H1 (cell line): ENCODE data around the gene TBCEL. TPM values are rescaled to one million over a fixed set of nuclear protein-coding genes. Genes with fewer than 3 reads are reported as not detected.

ENCODE experiments used
- CTCF ChIA-PET: fragments of 300-600 bp; sonication (Branson Sonifier 250); formaldehyde crosslinking; loops from one replicate; lab custom pipeline; 2021; ENCODE audit not compliant: partially characterized antibody; lab: Charles Lee
- POLR2A ChIA-PET: fragments of 300-600 bp; sonication (Branson Sonifier 250); formaldehyde crosslinking; loops from one replicate; lab custom pipeline; 2021; ENCODE audit warnings: inconsistent platforms; ENCODE audit not compliant: partially characterized antibody; lab: Charles Lee
- DNase-seq, 2 experiments: peaks; one replicate each; pipeline versions ENCODE4 v3.0.0 to v3.0.0-alpha.2; 2010 to 2022; ENCODE audit warnings: low spot score in 2 of 2, low read depth in 1 of 2, mixed read lengths in 1 of 2
- FAIRE-seq: peaks from 2 replicates; lab custom pipeline; 2011; peaks lifted over from hg19 to GRCh38; lab: Jason Lieb, UNC
- H2AFZ ChIP-seq: 2 replicates; pipeline ENCODE4 v1.8.1; 2012; ENCODE audit warnings: low read length, inconsistent platforms
- H2AK5ac ChIP-seq: 2 replicates; pipeline ENCODE4 v1.6.1; 2013; ENCODE audit warnings: low read depth, low read length
- H2BK120ac ChIP-seq: replicated peaks from 2 replicates; pipeline ENCODE3; 2013; ENCODE audit warnings: low read depth, low read length, inconsistent platforms
- H2BK12ac ChIP-seq: 2 replicates; pipeline ENCODE4 v1.6.1; 2013; ENCODE audit warnings: low read depth, low read length
- H2BK15ac ChIP-seq: 2 replicates; pipeline ENCODE4 v1.6.1; 2013; ENCODE audit warnings: low read length
- H2BK20ac ChIP-seq: 2 replicates; pipeline ENCODE4 v1.6.1; 2013; ENCODE audit warnings: low read length
- H2BK5ac ChIP-seq: 2 replicates; pipeline ENCODE4 v1.6.1; 2013; ENCODE audit warnings: low read depth, low read length
- H3K14ac ChIP-seq: 2 replicates; pipeline ENCODE4 v1.6.1; 2013; ENCODE audit warnings: inconsistent platforms; ENCODE audit not compliant: insufficient read length
- H3K18ac ChIP-seq: 2 replicates; pipeline ENCODE4 v1.6.1; 2013; ENCODE audit warnings: low read length; ENCODE audit errors: extremely low read depth
- H3K23ac ChIP-seq: 2 replicates; pipeline ENCODE4 v1.6.1; 2013; ENCODE audit warnings: inconsistent platforms; ENCODE audit not compliant: insufficient read length
- H3K23me2 ChIP-seq: 2 replicates; pipeline ENCODE4 v1.6.1; 2013; ENCODE audit warnings: low read depth, low read length
- H3K27ac ChIP-seq: 2 replicates; pipeline ENCODE4 v1.6.1; 2011; ENCODE audit warnings: low read depth, low read length, inconsistent platforms
- H3K27me3 ChIP-seq, 4 experiments: replicated peaks in 1 of 4; 1 replicate in 1 of 4; 2 replicates in 3 of 4; pipeline versions ENCODE4 v1.6.1 to v1.8.1; 2011 to 2013; ENCODE audit warnings: low read length in 3 of 4, mild to moderate bottlenecking in 3 of 4, inconsistent platforms in 2 of 4, mixed read lengths in 2 of 4, moderate library complexity in 1 of 4; ENCODE audit not compliant: control insufficient read depth in 3 of 4, insufficient read depth in 3 of 4; ENCODE audit errors: extremely low read depth in 1 of 4
- H3K36me3 ChIP-seq, 4 experiments: 2 replicates each; pipeline versions ENCODE4 v1.6.1 to v1.8.1; 2011 to 2013; ENCODE audit warnings: mild to moderate bottlenecking in 4 of 4, low read length in 3 of 4, moderate library complexity in 2 of 4, control low read depth in 1 of 4, inconsistent platforms in 1 of 4; ENCODE audit not compliant: insufficient read depth in 4 of 4, control insufficient read depth in 2 of 4
- H3K4ac ChIP-seq: replicated peaks from 2 replicates; pipeline ENCODE3; 2013; ENCODE audit warnings: low read length, low read depth, mixed read lengths, inconsistent platforms; ENCODE audit not compliant: insufficient read length
- H3K4me1 ChIP-seq, 4 experiments: replicated peaks in 1 of 4; 1 replicate in 1 of 4; 2 replicates in 3 of 4; pipeline versions ENCODE4 v1.6.1 to v1.8.1; 2011 to 2013; ENCODE audit warnings: low read length in 3 of 4, inconsistent platforms in 2 of 4, mixed read lengths in 1 of 4; ENCODE audit not compliant: insufficient read depth in 4 of 4, control insufficient read depth in 3 of 4
- H3K4me2 ChIP-seq, 2 experiments: 2 replicates each; pipeline versions ENCODE4 v1.6.1 to v1.8.1; 2011 to 2013; ENCODE audit warnings: low read depth in 2 of 2, low read length in 2 of 2, control low read depth in 1 of 2, inconsistent platforms in 1 of 2, mild to moderate bottlenecking in 1 of 2; ENCODE audit not compliant: insufficient read depth in 1 of 2
- H3K4me3 ChIP-seq, 4 experiments: fragments of 200-600, 300-600 bp in 1 of 4; sonication (generic), shearing (Covaris generic), sonication (Bioruptor Twin) in 1 of 4; 2 replicates each; pipeline versions ENCODE4 v1.5.1 to v1.8.1; 2011 to 2016; ENCODE audit warnings: low read length in 4 of 4, low read depth in 3 of 4, control low read depth in 2 of 4, inconsistent platforms in 2 of 4, mild to moderate bottlenecking in 2 of 4, mixed read lengths in 1 of 4, moderate library complexity in 1 of 4; ENCODE audit not compliant: insufficient read depth in 2 of 4; ENCODE audit errors: extremely low read depth in 1 of 4
- H3K56ac ChIP-seq: replicated peaks from 2 replicates; pipeline ENCODE3; 2013; ENCODE audit warnings: low read depth, mild to moderate bottlenecking, mixed read lengths, low read length, inconsistent platforms; ENCODE audit not compliant: insufficient read length
- H3K79me1 ChIP-seq: 2 replicates; pipeline ENCODE4 v1.6.1; 2013; ENCODE audit warnings: low read depth, low read length, control low read depth
- H3K79me2 ChIP-seq, 2 experiments: 2 replicates each; pipeline versions ENCODE4 v1.6.1 to v1.8.1; 2012 to 2013; ENCODE audit warnings: low read length in 2 of 2, mild to moderate bottlenecking in 2 of 2, inconsistent platforms in 1 of 2; ENCODE audit not compliant: insufficient read depth in 2 of 2, control insufficient read depth in 1 of 2
- H3K9ac ChIP-seq, 4 experiments: replicated peaks in 1 of 4; 1 replicate in 1 of 4; 2 replicates in 3 of 4; pipeline versions ENCODE4 v1.6.1 to v1.8.1; 2011 to 2013; ENCODE audit warnings: low read depth in 3 of 4, low read length in 3 of 4, control low read depth in 2 of 4, mild to moderate bottlenecking in 2 of 4, moderate library complexity in 2 of 4, inconsistent platforms in 1 of 4; ENCODE audit errors: extremely low read depth in 1 of 4
- H3K9me3 ChIP-seq, 2 experiments: 2 replicates each; pipeline versions ENCODE4 v1.6.1 to v1.8.1; 2012 to 2013; ENCODE audit warnings: mild to moderate bottlenecking in 2 of 2, moderate library complexity in 2 of 2, control low read depth in 1 of 2, inconsistent platforms in 1 of 2, low read depth in 1 of 2, low read length in 1 of 2, mixed read lengths in 1 of 2; ENCODE audit not compliant: insufficient read depth in 2 of 2
- H4K20me1 ChIP-seq, 2 experiments: replicated peaks in 1 of 2; 2 replicates each; pipeline versions ENCODE3 to v1.8.1; 2011 to 2013; ENCODE audit warnings: inconsistent platforms in 2 of 2, low read length in 2 of 2, mild to moderate bottlenecking in 1 of 2; ENCODE audit not compliant: insufficient read depth in 2 of 2, control insufficient read depth in 1 of 2
- H4K5ac ChIP-seq: 2 replicates; pipeline ENCODE4 v1.6.1; 2013; ENCODE audit warnings: low read length, low read depth, mixed read lengths, inconsistent platforms; ENCODE audit not compliant: insufficient read length
- H4K8ac ChIP-seq: 2 replicates; pipeline ENCODE4 v1.8.0; 2013; ENCODE audit warnings: mild to moderate bottlenecking, moderate library complexity, low read length, inconsistent platforms; ENCODE audit not compliant: insufficient read depth; ENCODE audit errors: extremely low read depth
- H4K91ac ChIP-seq: replicated peaks from 2 replicates; pipeline ENCODE3; 2013; ENCODE audit warnings: low read length, mixed read lengths, inconsistent platforms; ENCODE audit not compliant: insufficient read length
- BRCA1 ChIP-seq: IDR thresholded peaks from 2 replicates; pipeline ENCODE4 v1.6.1; 2012; ENCODE audit warnings: low read depth, low read length, improper control_type of control experiment
- CBX5 ChIP-seq: fragments of 300-800, 300-1000 bp; sonication (generic); IDR thresholded peaks from 2 replicates; pipeline ENCODE4 v1.7.1; 2016; ENCODE audit warnings: antibody characterized with exemption, low read length, low read depth
- CHD1 ChIP-seq: IDR thresholded peaks from 2 replicates; pipeline ENCODE4 v1.6.1; 2012; ENCODE audit warnings: low read depth, low read length, improper control_type of control experiment
- CREB1 ChIP-seq: IDR thresholded peaks from 2 replicates; pipeline ENCODE4 v1.6.1; 2012; ENCODE audit warnings: inconsistent platforms
- FOSL1 ChIP-seq: IDR thresholded peaks from 2 replicates; pipeline ENCODE4 v1.6.1; 2011; ENCODE audit warnings: mild to moderate bottlenecking, low read depth, low read length, moderate library complexity; ENCODE audit not compliant: insufficient read depth
- GTF2F1 ChIP-seq: IDR thresholded peaks from 2 replicates; pipeline ENCODE4 v1.6.1; 2012; ENCODE audit warnings: low read depth, low read length, improper control_type of control experiment, borderline replicate concordance
- KDM5A ChIP-seq: fragments of 200-600 bp; IDR thresholded peaks from 2 replicates; pipeline ENCODE4 v1.7.1; 2012; ENCODE audit warnings: mild to moderate bottlenecking, low read length, inconsistent platforms, mixed read lengths
- MAFK ChIP-seq: IDR thresholded peaks from 2 replicates; pipeline ENCODE4 v1.6.1; 2012; ENCODE audit warnings: low read depth, mild to moderate bottlenecking, improper control_type of control experiment, low read length
- NANOG ChIP-seq: IDR thresholded peaks from 2 replicates; pipeline ENCODE4 v1.6.1; 2011; ENCODE audit warnings: low read length, low read depth, mild to moderate bottlenecking, inconsistent platforms; ENCODE audit not compliant: insufficient read depth, poor library complexity, severe bottlenecking
- NRF1 ChIP-seq: IDR thresholded peaks from 2 replicates; pipeline ENCODE4 v1.6.1; 2011; ENCODE audit warnings: mild to moderate bottlenecking, low read depth, low read length, improper control_type of control experiment
- RXRA ChIP-seq: IDR thresholded peaks from 2 replicates; pipeline ENCODE4 v1.6.1; 2011; ENCODE audit warnings: low read depth, mild to moderate bottlenecking, low read length, moderate library complexity; ENCODE audit not compliant: insufficient read depth
- SAP30 ChIP-seq: fragments of 300-600 bp; sonication (generic); IDR thresholded peaks from 2 replicates; pipeline ENCODE4 v1.7.1; 2012; ENCODE audit warnings: low read length, moderate library complexity, mild to moderate bottlenecking, inconsistent platforms; ENCODE audit not compliant: insufficient read depth, insufficient replicate concordance
- SIRT6 ChIP-seq: IDR thresholded peaks from one replicate; pipeline ENCODE4 v1.7.1; 2012; ENCODE audit warnings: low read length, inconsistent platforms
- SP2 ChIP-seq: IDR thresholded peaks from 2 replicates; pipeline ENCODE4 v1.6.1; 2012; ENCODE audit warnings: mild to moderate bottlenecking, low read length, inconsistent platforms
- WGBS, 2 experiments: shearing (Covaris generic) in 1 of 2; methylation state at CpG; one replicate each; pipeline versions ENCODE4 v1.1.6 to v1.1.7; 2013 to 2015; ENCODE audit warnings: low lambda C conversion rate in 2 of 2, mixed read lengths in 2 of 2, inconsistent platforms in 1 of 2, low coverage in 1 of 2, missing lambda C conversion rate in 1 of 2; ENCODE audit not compliant: insufficient replicate concordance in 2 of 2, insufficient coverage in 1 of 2, insufficient read length in 1 of 2; ENCODE audit errors: extremely low coverage in 1 of 2, missing lambda C conversion rate in 1 of 2; 5-methylcytosine and 5-hydroxymethylcytosine counted together
- polyA plus RNA-seq, 7 experiments: library from polyadenylated mRNA; depleted of rRNA in 3 of 7; stranded (reverse) in 5 of 7; unstranded in 2 of 7; fragments of >200 nt in 5 of 7; fragments of 200-250 nt in 2 of 7; gene quantifications; 1 replicate in 5 of 7; 2 replicates in 1 of 7; 4 replicates in 1 of 7; pipeline versions ENCODE4 v1.2.1 to v1.2.3, GENCODE V29; 2011 to 2013; ENCODE audit warnings: missing spikeins in 2 of 7, mixed read lengths in 2 of 7
- total RNA-seq: library from RNA; stranded (reverse); fragmentation: NEBNext Ultra II Directional; extraction: Animal tissue kit (Norgen Biotek cat#: 25700); gene quantifications from 2 replicates; pipeline ENCODE4 v1.2.1, GENCODE V29; 2021

The TBCEL gene
- total and polyA plus RNA-seq, 2 of the 8 experiments (the other 6 are each of a cell fraction or from before 2014, with no cell fraction given): 3.9 to 16.0 TPM

DNA sequence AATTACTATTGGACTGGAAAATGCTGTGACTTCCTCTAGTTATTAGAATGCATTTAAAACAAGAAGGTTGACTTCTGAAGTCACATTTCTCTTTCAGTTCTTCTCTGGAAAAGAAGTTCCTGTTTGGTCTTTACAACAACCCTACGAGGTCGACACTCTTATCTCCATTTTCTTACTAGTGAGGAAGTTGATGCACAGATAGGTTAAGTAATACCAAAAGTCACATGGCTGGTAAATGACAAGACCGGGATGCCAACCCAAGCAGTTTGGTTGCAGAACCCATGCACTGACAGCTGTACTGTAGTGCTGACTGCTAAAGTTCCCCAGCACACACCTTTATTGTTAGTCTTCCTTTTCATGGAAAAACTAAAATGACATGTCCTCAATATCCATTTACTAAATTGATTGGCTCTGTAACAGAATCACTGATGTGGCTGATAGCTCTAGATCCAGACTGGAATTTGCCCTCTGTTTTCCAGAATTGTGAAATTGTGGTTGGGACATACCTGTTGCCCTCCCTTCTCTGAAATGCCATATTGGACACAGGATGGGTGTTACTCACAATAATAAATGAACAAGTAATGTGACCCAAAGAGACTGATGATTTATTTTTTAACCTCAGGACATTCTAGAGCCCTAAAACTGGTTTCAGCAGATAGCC, 67.7 kb downstream of the TBCEL start:
- Histone ChIP-seq H3K27me3 (peaks cover 0 to 1% (median 0%) of the 10 kb centered on the region in 4 experiments; a peak in 1 of 7 replicates), H2BK120ac (no peak overlapping the region), H3K4me3 (no peak overlapping the region), H3K79me1 (no peaks in the 10 kb centered on the region), H3K23me2 (no peaks in the 10 kb centered on the region), H4K5ac (no peak overlapping the region), H3K27ac (no peak overlapping the region), H3K9ac (no peak overlapping the region), H3K4me2 (no peak overlapping the region), H3K56ac (no peak overlapping the region), H3K14ac (no peak overlapping the region), H3K36me3 (peaks cover 0 to 9% (median 3%) of the 10 kb centered on the region in 4 experiments; a peak in 4 of 8 replicates), H2BK5ac (no peak overlapping the region), H3K4me1 (no peaks in the 10 kb centered on the region), H3K4ac (no peak overlapping the region), H3K79me2 (no peaks in the 10 kb centered on the region), H2BK12ac (no peak overlapping the region), H4K8ac (no peak overlapping the region), H4K91ac (no peak overlapping the region), H2AK5ac (no peak overlapping the region), H3K9me3 (no peaks in the 10 kb centered on the region), H3K23ac (no peak overlapping the region), H2BK20ac (no peak overlapping the region), H3K18ac (no peak overlapping the region), H4K20me1 (no peaks in the 10 kb centered on the region), H2BK15ac (no peak overlapping the region), H2AFZ (no peak overlapping the region)
- no peak for DNase-seq
- CTCF ChIA-PET: interaction anchor here (1.1 to 1.7 kb wide), 3 partner anchors 13 to 20 kb away, joined by 3 to 9 read pairs (median 5); no protein-coding TSS in a partner anchor
- POLR2A ChIA-PET: interaction anchor here (1.2 kb wide), 1 partner anchor 12 kb away, joined by 4 read pairs; no protein-coding TSS in a partner anchor
- no peak for FAIRE-seq
- WGBS, 2 experiments: 92% methylated on average over 3 of the region's 3 CpGs; no CpG with 5 or more reads in 1 of the 2 experiments
- TF ChIP-seq NRF1: no peak
- no peak for TF ChIP-seq NANOG
- TF ChIP-seq SAP30: no peak
- no peak for TF ChIP-seq CBX5
- TF ChIP-seq FOSL1: no peak
- no peak for TF ChIP-seq SIRT6
- TF ChIP-seq GTF2F1: no peak
- TF ChIP-seq MAFK: no peak
- no peak for TF ChIP-seq BRCA1
- TF ChIP-seq SP2: no peak
- no peak for TF ChIP-seq KDM5A
- TF ChIP-seq CHD1: no peak
- no peak for TF ChIP-seq CREB1
- no peak for TF ChIP-seq RXRA
